22Rv1 (cell line): ENCODE data around the gene TF.

Source experiments
- ZFX ChIP-seq: fragments of 450-650 bp; IDR thresholded peaks from 2 replicates; pipeline ENCODE4 v1.6.1; 2017; ENCODE audit warnings: antibody characterized with exemption, borderline replicate concordance
- TF ChIP-seq, protein P1 (sequence below): fragments of 450-650 bp; IDR thresholded peaks from 2 replicates; pipeline ENCODE4 v1.5.1; 2017; ENCODE audit warnings: mild to moderate bottlenecking

DNA sequence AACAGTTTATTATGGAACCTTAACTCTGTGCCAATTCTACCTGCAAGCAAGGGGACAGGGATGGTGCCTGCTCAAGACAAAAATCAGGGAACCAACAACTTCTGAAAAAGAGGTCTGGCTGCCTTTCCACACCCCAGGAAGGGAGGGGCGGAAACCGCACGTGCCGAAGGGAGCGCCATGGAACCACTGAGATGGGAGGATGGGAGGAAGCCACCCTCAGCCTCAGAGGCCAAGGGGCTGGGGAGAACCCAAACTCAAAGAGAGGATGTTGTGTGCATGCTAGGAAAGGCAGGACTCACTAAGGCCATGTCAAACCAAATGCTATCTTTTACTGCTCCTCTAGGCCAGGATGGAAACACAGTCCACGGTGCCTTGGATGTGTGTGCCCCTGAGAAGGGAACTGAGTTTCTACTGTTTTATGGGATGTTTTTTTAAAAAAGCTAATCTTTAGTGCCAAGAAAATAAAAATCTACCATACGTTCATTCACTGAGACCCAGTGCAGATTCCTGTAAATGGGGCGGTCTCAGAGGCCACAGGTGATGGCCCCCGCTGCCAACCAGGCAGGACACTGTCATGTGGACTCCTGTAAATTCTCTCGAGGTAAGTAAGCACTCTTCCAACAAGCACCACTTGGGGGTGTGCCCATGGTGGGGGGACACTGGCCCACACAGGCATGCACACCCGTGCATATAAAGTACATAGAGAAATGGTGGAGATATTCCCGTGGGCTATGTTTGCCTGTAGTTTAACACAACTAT, 80.0 kb downstream of the TF start:
- TF ChIP-seq, protein P1, sequence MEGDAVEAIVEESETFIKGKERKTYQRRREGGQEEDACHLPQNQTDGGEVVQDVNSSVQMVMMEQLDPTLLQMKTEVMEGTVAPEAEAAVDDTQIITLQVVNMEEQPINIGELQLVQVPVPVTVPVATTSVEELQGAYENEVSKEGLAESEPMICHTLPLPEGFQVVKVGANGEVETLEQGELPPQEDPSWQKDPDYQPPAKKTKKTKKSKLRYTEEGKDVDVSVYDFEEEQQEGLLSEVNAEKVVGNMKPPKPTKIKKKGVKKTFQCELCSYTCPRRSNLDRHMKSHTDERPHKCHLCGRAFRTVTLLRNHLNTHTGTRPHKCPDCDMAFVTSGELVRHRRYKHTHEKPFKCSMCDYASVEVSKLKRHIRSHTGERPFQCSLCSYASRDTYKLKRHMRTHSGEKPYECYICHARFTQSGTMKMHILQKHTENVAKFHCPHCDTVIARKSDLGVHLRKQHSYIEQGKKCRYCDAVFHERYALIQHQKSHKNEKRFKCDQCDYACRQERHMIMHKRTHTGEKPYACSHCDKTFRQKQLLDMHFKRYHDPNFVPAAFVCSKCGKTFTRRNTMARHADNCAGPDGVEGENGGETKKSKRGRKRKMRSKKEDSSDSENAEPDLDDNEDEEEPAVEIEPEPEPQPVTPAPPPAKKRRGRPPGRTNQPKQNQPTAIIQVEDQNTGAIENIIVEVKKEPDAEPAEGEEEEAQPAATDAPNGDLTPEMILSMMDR = no peak
- no peak for TF ChIP-seq ZFX
